Measurements from ENCODE around the gene PRMT6. TPM values are rescaled to one million over a fixed set of nuclear protein-coding genes. Genes with fewer than 3 reads are reported as not detected.

Gene PRMT6
- total and polyA plus RNA-seq, 10 of the 15 experiments (the other 5 are each of a cell fraction or from before 2014, with no cell fraction given), result 6.0 to 38.6 (median 26.3) TPM

DNA sequence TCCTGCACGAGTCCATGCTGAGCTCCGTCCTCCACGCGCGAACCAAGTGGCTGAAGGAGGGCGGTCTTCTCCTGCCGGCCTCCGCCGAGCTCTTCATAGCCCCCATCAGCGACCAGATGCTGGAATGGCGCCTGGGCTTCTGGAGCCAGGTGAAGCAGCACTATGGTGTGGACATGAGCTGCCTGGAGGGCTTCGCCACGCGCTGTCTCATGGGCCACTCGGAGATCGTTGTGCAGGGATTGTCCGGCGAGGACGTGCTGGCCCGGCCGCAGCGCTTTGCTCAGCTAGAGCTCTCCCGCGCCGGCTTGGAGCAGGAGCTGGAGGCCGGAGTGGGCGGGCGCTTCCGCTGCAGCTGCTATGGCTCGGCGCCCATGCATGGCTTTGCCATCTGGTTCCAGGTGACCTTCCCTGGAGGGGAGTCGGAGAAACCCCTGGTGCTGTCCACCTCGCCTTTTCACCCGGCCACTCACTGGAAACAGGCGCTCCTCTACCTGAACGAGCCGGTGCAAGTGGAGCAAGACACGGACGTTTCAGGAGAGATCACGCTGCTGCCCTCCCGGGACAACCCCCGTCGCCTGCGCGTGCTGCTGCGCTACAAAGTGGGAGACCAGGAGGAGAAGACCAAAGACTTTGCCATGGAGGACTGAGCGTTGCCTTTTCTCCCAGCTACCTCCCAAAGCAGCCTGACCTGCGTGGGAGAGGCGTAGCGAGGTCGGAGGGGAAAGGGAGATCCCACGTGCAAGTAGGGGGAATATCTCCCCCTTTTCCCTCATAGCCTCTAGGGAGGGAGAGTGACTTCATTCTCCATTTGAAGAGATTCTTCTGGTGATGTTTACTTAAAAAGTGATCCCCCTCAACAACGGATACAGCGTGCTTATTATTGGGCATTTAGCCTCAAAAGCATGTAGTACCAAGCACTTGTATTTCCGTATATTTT lies 991 bp downstream of the PRMT6 start (continued):
- TF ChIP-seq, protein P1, sequence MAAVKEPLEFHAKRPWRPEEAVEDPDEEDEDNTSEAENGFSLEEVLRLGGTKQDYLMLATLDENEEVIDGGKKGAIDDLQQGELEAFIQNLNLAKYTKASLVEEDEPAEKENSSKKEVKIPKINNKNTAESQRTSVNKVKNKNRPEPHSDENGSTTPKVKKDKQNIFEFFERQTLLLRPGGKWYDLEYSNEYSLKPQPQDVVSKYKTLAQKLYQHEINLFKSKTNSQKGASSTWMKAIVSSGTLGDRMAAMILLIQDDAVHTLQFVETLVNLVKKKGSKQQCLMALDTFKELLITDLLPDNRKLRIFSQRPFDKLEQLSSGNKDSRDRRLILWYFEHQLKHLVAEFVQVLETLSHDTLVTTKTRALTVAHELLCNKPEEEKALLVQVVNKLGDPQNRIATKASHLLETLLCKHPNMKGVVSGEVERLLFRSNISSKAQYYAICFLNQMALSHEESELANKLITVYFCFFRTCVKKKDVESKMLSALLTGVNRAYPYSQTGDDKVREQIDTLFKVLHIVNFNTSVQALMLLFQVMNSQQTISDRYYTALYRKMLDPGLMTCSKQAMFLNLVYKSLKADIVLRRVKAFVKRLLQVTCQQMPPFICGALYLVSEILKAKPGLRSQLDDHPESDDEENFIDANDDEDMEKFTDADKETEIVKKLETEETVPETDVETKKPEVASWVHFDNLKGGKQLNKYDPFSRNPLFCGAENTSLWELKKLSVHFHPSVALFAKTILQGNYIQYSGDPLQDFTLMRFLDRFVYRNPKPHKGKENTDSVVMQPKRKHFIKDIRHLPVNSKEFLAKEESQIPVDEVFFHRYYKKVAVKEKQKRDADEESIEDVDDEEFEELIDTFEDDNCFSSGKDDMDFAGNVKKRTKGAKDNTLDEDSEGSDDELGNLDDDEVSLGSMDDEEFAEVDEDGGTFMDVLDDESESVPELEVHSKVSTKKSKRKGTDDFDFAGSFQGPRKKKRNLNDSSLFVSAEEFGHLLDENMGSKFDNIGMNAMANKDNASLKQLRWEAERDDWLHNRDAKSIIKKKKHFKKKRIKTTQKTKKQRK (IDR thresholded peaks at IDR 0.05; ENCODE audit: low read depth, low read length), result no peak
- no peak for TF ChIP-seq ZNF274 (IDR thresholded peaks at IDR 0.05; ENCODE audit: insufficient read depth, insufficient read length)
- TF ChIP-seq RB1 (IDR thresholded peaks at IDR 0.05; ENCODE audit: borderline replicate concordance), result no peak
- no peak for TF ChIP-seq SIN3A (IDR thresholded peaks at IDR 0.05; ENCODE audit: low read depth, low read length)
- no peak for TF ChIP-seq KAT2A (conservative IDR thresholded peaks at IDR 0.05; ENCODE audit: control insufficient read depth, low read depth, low read length)
- TF ChIP-seq SREBF1 (IDR thresholded peaks at IDR 0.05; ENCODE audit: low read length), result no peak
- TF ChIP-seq MEF2B (IDR thresholded peaks at IDR 0.05; ENCODE audit: partially characterized antibody, poor library complexity, severe bottlenecking), result no peak
- TF ChIP-seq, protein P2, sequence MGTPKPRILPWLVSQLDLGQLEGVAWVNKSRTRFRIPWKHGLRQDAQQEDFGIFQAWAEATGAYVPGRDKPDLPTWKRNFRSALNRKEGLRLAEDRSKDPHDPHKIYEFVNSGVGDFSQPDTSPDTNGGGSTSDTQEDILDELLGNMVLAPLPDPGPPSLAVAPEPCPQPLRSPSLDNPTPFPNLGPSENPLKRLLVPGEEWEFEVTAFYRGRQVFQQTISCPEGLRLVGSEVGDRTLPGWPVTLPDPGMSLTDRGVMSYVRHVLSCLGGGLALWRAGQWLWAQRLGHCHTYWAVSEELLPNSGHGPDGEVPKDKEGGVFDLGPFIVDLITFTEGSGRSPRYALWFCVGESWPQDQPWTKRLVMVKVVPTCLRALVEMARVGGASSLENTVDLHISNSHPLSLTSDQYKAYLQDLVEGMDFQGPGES (IDR thresholded peaks at IDR 0.05), result no peak
- TF ChIP-seq, protein P3, sequence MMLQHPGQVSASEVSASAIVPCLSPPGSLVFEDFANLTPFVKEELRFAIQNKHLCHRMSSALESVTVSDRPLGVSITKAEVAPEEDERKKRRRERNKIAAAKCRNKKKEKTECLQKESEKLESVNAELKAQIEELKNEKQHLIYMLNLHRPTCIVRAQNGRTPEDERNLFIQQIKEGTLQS (IDR thresholded peaks at IDR 0.05; ENCODE audit: borderline replicate concordance, extremely low read depth, low read depth, low read length), result no peak
- TF ChIP-seq, protein P4, sequence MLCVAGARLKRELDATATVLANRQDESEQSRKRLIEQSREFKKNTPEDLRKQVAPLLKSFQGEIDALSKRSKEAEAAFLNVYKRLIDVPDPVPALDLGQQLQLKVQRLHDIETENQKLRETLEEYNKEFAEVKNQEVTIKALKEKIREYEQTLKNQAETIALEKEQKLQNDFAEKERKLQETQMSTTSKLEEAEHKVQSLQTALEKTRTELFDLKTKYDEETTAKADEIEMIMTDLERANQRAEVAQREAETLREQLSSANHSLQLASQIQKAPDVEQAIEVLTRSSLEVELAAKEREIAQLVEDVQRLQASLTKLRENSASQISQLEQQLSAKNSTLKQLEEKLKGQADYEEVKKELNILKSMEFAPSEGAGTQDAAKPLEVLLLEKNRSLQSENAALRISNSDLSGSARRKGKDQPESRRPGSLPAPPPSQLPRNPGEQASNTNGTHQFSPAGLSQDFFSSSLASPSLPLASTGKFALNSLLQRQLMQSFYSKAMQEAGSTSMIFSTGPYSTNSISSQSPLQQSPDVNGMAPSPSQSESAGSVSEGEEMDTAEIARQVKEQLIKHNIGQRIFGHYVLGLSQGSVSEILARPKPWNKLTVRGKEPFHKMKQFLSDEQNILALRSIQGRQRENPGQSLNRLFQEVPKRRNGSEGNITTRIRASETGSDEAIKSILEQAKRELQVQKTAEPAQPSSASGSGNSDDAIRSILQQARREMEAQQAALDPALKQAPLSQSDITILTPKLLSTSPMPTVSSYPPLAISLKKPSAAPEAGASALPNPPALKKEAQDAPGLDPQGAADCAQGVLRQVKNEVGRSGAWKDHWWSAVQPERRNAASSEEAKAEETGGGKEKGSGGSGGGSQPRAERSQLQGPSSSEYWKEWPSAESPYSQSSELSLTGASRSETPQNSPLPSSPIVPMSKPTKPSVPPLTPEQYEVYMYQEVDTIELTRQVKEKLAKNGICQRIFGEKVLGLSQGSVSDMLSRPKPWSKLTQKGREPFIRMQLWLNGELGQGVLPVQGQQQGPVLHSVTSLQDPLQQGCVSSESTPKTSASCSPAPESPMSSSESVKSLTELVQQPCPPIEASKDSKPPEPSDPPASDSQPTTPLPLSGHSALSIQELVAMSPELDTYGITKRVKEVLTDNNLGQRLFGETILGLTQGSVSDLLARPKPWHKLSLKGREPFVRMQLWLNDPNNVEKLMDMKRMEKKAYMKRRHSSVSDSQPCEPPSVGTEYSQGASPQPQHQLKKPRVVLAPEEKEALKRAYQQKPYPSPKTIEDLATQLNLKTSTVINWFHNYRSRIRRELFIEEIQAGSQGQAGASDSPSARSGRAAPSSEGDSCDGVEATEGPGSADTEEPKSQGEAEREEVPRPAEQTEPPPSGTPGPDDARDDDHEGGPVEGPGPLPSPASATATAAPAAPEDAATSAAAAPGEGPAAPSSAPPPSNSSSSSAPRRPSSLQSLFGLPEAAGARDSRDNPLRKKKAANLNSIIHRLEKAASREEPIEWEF (IDR thresholded peaks at IDR 0.05; ENCODE audit: insufficient replicate concordance, low read depth, low read length), result no peak
- TF ChIP-seq, protein P5, sequence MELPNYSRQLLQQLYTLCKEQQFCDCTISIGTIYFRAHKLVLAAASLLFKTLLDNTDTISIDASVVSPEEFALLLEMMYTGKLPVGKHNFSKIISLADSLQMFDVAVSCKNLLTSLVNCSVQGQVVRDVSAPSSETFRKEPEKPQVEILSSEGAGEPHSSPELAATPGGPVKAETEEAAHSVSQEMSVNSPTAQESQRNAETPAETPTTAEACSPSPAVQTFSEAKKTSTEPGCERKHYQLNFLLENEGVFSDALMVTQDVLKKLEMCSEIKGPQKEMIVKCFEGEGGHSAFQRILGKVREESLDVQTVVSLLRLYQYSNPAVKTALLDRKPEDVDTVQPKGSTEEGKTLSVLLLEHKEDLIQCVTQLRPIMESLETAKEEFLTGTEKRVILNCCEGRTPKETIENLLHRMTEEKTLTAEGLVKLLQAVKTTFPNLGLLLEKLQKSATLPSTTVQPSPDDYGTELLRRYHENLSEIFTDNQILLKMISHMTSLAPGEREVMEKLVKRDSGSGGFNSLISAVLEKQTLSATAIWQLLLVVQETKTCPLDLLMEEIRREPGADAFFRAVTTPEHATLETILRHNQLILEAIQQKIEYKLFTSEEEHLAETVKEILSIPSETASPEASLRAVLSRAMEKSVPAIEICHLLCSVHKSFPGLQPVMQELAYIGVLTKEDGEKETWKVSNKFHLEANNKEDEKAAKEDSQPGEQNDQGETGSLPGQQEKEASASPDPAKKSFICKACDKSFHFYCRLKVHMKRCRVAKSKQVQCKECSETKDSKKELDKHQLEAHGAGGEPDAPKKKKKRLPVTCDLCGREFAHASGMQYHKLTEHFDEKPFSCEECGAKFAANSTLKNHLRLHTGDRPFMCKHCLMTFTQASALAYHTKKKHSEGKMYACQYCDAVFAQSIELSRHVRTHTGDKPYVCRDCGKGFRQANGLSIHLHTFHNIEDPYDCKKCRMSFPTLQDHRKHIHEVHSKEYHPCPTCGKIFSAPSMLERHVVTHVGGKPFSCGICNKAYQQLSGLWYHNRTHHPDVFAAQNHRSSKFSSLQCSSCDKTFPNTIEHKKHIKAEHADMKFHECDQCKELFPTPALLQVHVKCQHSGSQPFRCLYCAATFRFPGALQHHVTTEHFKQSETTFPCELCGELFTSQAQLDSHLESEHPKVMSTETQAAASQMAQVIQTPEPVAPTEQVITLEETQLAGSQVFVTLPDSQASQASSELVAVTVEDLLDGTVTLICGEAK (IDR thresholded peaks at IDR 0.05; ENCODE audit: borderline replicate concordance), result no peak
- no peak for TF ChIP-seq CBFB (IDR thresholded peaks at IDR 0.05; ENCODE audit: low read depth)
- TF ChIP-seq NFIC (IDR thresholded peaks at IDR 0.05; ENCODE audit: low read depth, low read length), result no peak
- TF ChIP-seq ESRRA (IDR thresholded peaks at IDR 0.05; ENCODE audit: low read length), result no peak

Data from GM12878 (cell line).